Measurements from ENCODE around the gene RAB4A. TPM values are rescaled to one million over a fixed set of nuclear protein-coding genes. Genes with fewer than 3 reads are reported as not detected.

RAB4A gene
- total and polyA plus RNA-seq, 2 of the 8 experiments (the other 6 are each of a cell fraction or from before 2014, with no cell fraction given): 13.3 to 68.8 TPM

DNA sequence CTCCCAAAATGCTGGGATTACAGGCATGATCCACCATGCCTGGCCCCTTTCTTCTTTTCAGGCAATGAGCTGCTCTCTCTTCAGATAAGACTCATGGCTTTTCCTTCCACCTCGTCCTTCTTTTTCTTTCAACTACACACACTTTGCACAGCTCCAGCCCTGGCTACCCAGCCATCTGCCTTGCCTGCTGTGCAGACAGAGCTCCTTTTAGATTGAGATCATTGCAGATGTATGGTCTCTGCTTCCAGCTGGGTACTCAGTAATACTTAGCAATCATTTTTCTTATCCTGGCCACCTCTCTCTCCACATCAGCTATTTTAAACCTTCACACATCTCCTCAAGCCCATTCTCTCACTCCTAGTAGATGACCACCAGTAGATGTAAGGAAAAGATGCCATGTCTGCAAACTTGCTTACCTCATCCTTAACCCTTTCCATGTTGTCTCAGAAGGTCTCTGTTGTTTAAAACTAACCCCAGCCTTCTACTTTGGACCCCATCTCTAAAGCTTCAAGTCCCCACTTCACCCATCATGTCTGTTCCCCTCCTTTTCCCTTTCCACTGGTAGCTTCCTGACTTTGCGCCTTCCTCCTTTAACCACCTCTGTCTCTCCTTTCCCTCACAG, 7.3 kb downstream of the RAB4A start:
- Histone ChIP-seq H2BK15ac (ENCODE audit: low read length) (no peak overlapping the region), H3K14ac (ENCODE audit: insufficient read length) (no peak overlapping the region), H3K23me2 (ENCODE audit: low read depth, low read length) (no peaks in the 10 kb centered on the region), H4K8ac (ENCODE audit: extremely low read depth, insufficient read depth, low read length) (no peak overlapping the region), H2BK12ac (ENCODE audit: low read depth, low read length) (no peak overlapping the region), H3K18ac (ENCODE audit: extremely low read depth, low read length) (no peak overlapping the region), H2BK120ac (replicated peaks; ENCODE audit: low read depth, low read length) (no peak overlapping the region), H3K4me1 (replicated peaks in 1 of 4; ENCODE audit: control insufficient read depth in 3 of 4, insufficient read depth in 4 of 4, low read length in 3 of 4) (peaks cover 0 to 3% (median 1%) of the 10 kb centered on the region in 4 experiments; a peak in 3 of 7 replicates), H3K23ac (ENCODE audit: insufficient read length) (no peak overlapping the region), H3K9ac (replicated peaks in 1 of 4; ENCODE audit: extremely low read depth in 1 of 4, low read depth in 3 of 4, low read length in 3 of 4) (no peak overlapping the region), H4K20me1 (replicated peaks in 1 of 2; ENCODE audit: control insufficient read depth in 1 of 2, insufficient read depth in 2 of 2, low read length in 2 of 2) (peaks cover 5 to 14% of the 10 kb centered on the region in 2 experiments), H3K4me3 (ENCODE audit: extremely low read depth in 1 of 4, insufficient read depth in 2 of 4, low read depth in 3 of 4, low read length in 4 of 4) (no peak overlapping the region), H3K4me2 (ENCODE audit: insufficient read depth in 1 of 2, low read depth in 2 of 2, low read length in 2 of 2) (no peak overlapping the region), H2AFZ (ENCODE audit: low read length) (no peak overlapping the region), H2BK20ac (ENCODE audit: low read length) (no peak overlapping the region), H2BK5ac (ENCODE audit: low read depth, low read length) (no peak overlapping the region), H3K27ac (ENCODE audit: low read depth, low read length) (no peak overlapping the region), H4K91ac (replicated peaks; ENCODE audit: insufficient read length, low read length) (no peak overlapping the region), H2AK5ac (ENCODE audit: low read depth, low read length) (no peak overlapping the region), H4K5ac (ENCODE audit: insufficient read length, low read depth, low read length) (no peak overlapping the region), H3K27me3 (replicated peaks in 1 of 4; ENCODE audit: control insufficient read depth in 3 of 4, extremely low read depth in 1 of 4, insufficient read depth in 3 of 4, low read length in 3 of 4) (no peaks in the 10 kb centered on the region), H3K79me2 (ENCODE audit: control insufficient read depth in 1 of 2, insufficient read depth in 2 of 2, low read length in 2 of 2) (peaks cover 6 to 92% of the 10 kb centered on the region in 2 experiments), H3K56ac (replicated peaks; ENCODE audit: insufficient read length, low read depth, low read length) (no peak overlapping the region), H3K9me3 (ENCODE audit: insufficient read depth in 2 of 2, low read depth in 1 of 2, low read length in 1 of 2) (no peaks in the 10 kb centered on the region), H3K4ac (replicated peaks; ENCODE audit: insufficient read length, low read depth, low read length) (no peak overlapping the region), H3K36me3 (ENCODE audit: control insufficient read depth in 2 of 4, insufficient read depth in 4 of 4, low read length in 3 of 4) (no peaks in the 10 kb centered on the region), H3K79me1 (ENCODE audit: low read depth, low read length) (peaks cover 16% of the 10 kb centered on the region)
- POLR2A ChIA-PET (ENCODE audit: partially characterized antibody): interaction anchor here (0.9 kb wide), 1 partner anchor 15 kb away, joined by 4 read pairs; no protein-coding TSS in a partner anchor
- WGBS, 2 experiments (ENCODE audit: extremely low coverage in 1 of 2, insufficient coverage in 1 of 2, insufficient read length in 1 of 2, insufficient replicate concordance in 2 of 2, low coverage in 1 of 2, low lambda C conversion rate in 2 of 2, missing lambda C conversion rate in 1 of 2): 84% methylated on average over 2 of the region's 2 CpGs; no CpG with 5 or more reads in 1 of the 2 experiments
- CTCF ChIA-PET (ENCODE audit: partially characterized antibody): interaction anchor here (0.6 to 1.2 kb wide), 3 partner anchors 24 to 204 kb away, joined by 3 to 4 read pairs (median 3); no protein-coding TSS in a partner anchor
- no peak for DNase-seq (ENCODE audit: low read depth in 1 of 2, low spot score in 2 of 2)
- no peak for TF ChIP-seq KDM4A (IDR thresholded peaks at IDR 0.05; ENCODE audit: low read depth, low read length, severe bottlenecking)
- no peak for TF ChIP-seq CEBPB (IDR thresholded peaks at IDR 0.05; ENCODE audit: low read depth, low read length)
- no peak for TF ChIP-seq CTBP2 (IDR thresholded peaks at IDR 0.05; ENCODE audit: borderline replicate concordance, insufficient read depth, insufficient read length, low read length)
- no peak for TF ChIP-seq BRCA1 (IDR thresholded peaks at IDR 0.05; ENCODE audit: low read depth, low read length)
- no peak for TF ChIP-seq RBBP5 (IDR thresholded peaks at IDR 0.05; ENCODE audit: borderline replicate concordance, low read depth, low read length)
- TF ChIP-seq SIN3A (conservative IDR thresholded peaks at IDR 0.05 in 1 of 2, IDR thresholded peaks at IDR 0.05 in 1 of 2; ENCODE audit: low read depth in 1 of 2, low read length in 2 of 2): no peak
- no peak for TF ChIP-seq TBP (IDR thresholded peaks at IDR 0.05; ENCODE audit: low read depth, low read length)
- TF ChIP-seq POLR2A (IDR thresholded peaks at IDR 0.05; ENCODE audit: control extremely low read depth in 1 of 2, low read depth in 2 of 2, low read length in 2 of 2): no peak
- TF ChIP-seq SRF (IDR thresholded peaks at IDR 0.05; ENCODE audit: low read depth, low read length): no peak
- FAIRE-seq: no peak
